Inflammatory macrophage treated with lipopolysaccharide for 1 hour (primary cell): ENCODE data around the gene IL20.
A peak's percentile ranks its signal among the peaks of the same experiment; 100 is the strongest.

ENCODE experiments used
- DNase-seq, 2 donors: peaks; one replicate each; pipeline ENCODE4 v3.0.0-alpha.2; 2020 to 2022

The IL20 gene

GRCh38 chr1:206905295-206906164 lies 40.1 kb downstream of the IL20 start:
- no peak for DNase-seq

GRCh38 chr1:206907304-206907991 lies 42.0 kb downstream of the IL20 start:
- no peak for DNase-seq

GRCh38 chr1:206908038-206908437 lies 42.6 kb downstream of the IL20 start:
- DNase-seq = no peak

GRCh38 chr1:206909161-206909882 lies 43.9 kb downstream of the IL20 start:
- no peak for DNase-seq

GRCh38 chr1:206909883-206910318 lies 44.5 kb downstream of the IL20 start:
- no peak for DNase-seq

GRCh38 chr1:206911064-206911663 lies 45.7 kb downstream of the IL20 start:
- peak; percentile 44 to 74 for DNase-seq

- peak; percentile 62 to 93 for DNase-seq
These were observed 47.1 kb downstream of the IL20 start for GRCh38 chr1:206912445-206913095.

- no peak for DNase-seq
These were observed 48.5 kb downstream of the IL20 start for GRCh38 chr1:206913766-206914537.

- no peak for DNase-seq
These were observed 49.8 kb downstream of the IL20 start for GRCh38 chr1:206915030-206915735.

- no peak for DNase-seq
These were observed 50.7 kb downstream of the IL20 start for GRCh38 chr1:206916000-206916709.

- no peak for DNase-seq
These were observed 52.7 kb downstream of the IL20 start for GRCh38 chr1:206918076-206918475.
